NCI-H82 (cell line): ENCODE results near the gene RANBP3L.
"Not testable (repeated sequence)": the region's sequence is repeated elsewhere in the genome, so short reads cannot be mapped to it uniquely, and the experiment has no call there.

Source experiments
- DNase-seq: peaks from one replicate; lab custom pipeline; 2025; lab: John Stamatoyannopoulos, UW

The RANBP3L gene

GRCh38 chr5:36285837-36286615 is 15.7 kb downstream of the RANBP3L start:
- DNase-seq = no peak

GRCh38 chr5:36283775-36284174 is 17.9 kb downstream of the RANBP3L start:
- DNase-seq = not testable (repeated sequence)

- no peak for DNase-seq
Observed at GRCh38 chr5:36281626-36282025, 20.1 kb downstream of the RANBP3L start.

- DNase-seq = no peak
Observed at GRCh38 chr5:36279054-36279698, 22.5 kb downstream of the RANBP3L start.

GRCh38 chr5:36277521-36278176 is 24.1 kb downstream of the RANBP3L start:
- DNase-seq = no peak

- no peak for DNase-seq
Observed at GRCh38 chr5:36276864-36277263, 24.8 kb downstream of the RANBP3L start.

GRCh38 chr5:36273809-36274526 is 27.7 kb downstream of the RANBP3L start:
- no peak for DNase-seq

- no peak for DNase-seq
Observed at GRCh38 chr5:36272136-36272690, 29.5 kb downstream of the RANBP3L start.

- DNase-seq = no peak
Observed at GRCh38 chr5:36270876-36271575, 30.7 kb downstream of the RANBP3L start.

- DNase-seq = no peak
Observed at GRCh38 chr5:36270175-36270574, 31.5 kb downstream of the RANBP3L start.

- no peak for DNase-seq
Observed at GRCh38 chr5:36269478-36269877, 32.2 kb downstream of the RANBP3L start.

- DNase-seq = no peak
Observed at GRCh38 chr5:36267905-36268304, 33.8 kb downstream of the RANBP3L start.

- DNase-seq = no peak
Observed at GRCh38 chr5:36264202-36264760, 37.4 kb downstream of the RANBP3L start.

GRCh38 chr5:36261186-36261585 is 40.5 kb downstream of the RANBP3L start:
- DNase-seq = no peak

GRCh38 chr5:36253575-36253974 is 48.1 kb downstream of the RANBP3L start:
- no peak for DNase-seq

- DNase-seq = no peak
Observed at GRCh38 chr5:36252722-36253365, 48.9 kb downstream of the RANBP3L start.

GRCh38 chr5:36251218-36251617 is 50.5 kb downstream of the RANBP3L start:
- no peak for DNase-seq

- DNase-seq = no peak
Observed at GRCh38 chr5:36250427-36250826, 51.3 kb downstream of the RANBP3L start.

GRCh38 chr5:36246036-36246800 is 55.5 kb downstream of the RANBP3L start:
- no peak for DNase-seq

GRCh38 chr5:36244076-36244475 is 57.6 kb downstream of the RANBP3L start:
- no peak for DNase-seq
